Sigmoid colon (tissue), 7 donors: ENCODE data around the gene MAD2L2. TPM values are rescaled to one million over a fixed set of nuclear protein-coding genes. Genes with fewer than 3 reads are reported as not detected.
A peak's percentile ranks its signal among the peaks of the same experiment; 100 is the strongest.

Experiments
- DNase-seq: peaks from one replicate; pipeline ENCODE4 v3.0.0-alpha.2; 2019
- H3K27ac ChIP-seq, 4 donors: fragments of 200-600 bp; sonication (generic); one replicate each; pipeline ENCODE4 v1.5.1; 2016 to 2019; ENCODE audit warnings: mild to moderate bottlenecking in 1 of 4
- H3K27me3 ChIP-seq, 3 donors: fragments of 200-600 bp; sonication (generic); one replicate each; pipeline ENCODE4 v1.5.1; 2019; ENCODE audit warnings: mild to moderate bottlenecking in 1 of 3
- H3K36me3 ChIP-seq, 4 donors: fragments of 200-600 bp; sonication (generic); one replicate each; pipeline ENCODE4 v1.5.1; 2016 to 2019
- H3K4me1 ChIP-seq, 4 donors: fragments of 200-600 bp; sonication (generic); one replicate each; pipeline ENCODE4 v1.5.1; 2017 to 2019
- H3K4me3 ChIP-seq, 4 donors: fragments of 200-600 bp; sonication (generic); one replicate each; pipeline ENCODE4 v1.5.1; 2017 to 2019; ENCODE audit warnings: mild to moderate bottlenecking in 2 of 4, moderate library complexity in 1 of 4
- H3K9me3 ChIP-seq, 4 donors: fragments of 200-600 bp in 3 of 4; sonication (generic) in 3 of 4; one replicate each; pipeline versions ENCODE4 v1.5.1 to v1.6.1; 2013 to 2019
- EP300 ChIP-seq, 4 donors: sonication (generic); formaldehyde crosslinking; IDR thresholded peaks; one replicate each; pipeline ENCODE4 v1.6.1; 2017; ENCODE audit warnings: antibody characterized with exemption in 4 of 4
- POLR2A ChIP-seq, 2 donors: fragments of 450-650 bp; IDR thresholded peaks; one replicate each; pipeline ENCODE4 v1.6.1; 2016; ENCODE audit warnings: antibody characterized with exemption in 2 of 2, mild to moderate bottlenecking in 2 of 2, moderate library complexity in 2 of 2
- POLR2AphosphoS5 ChIP-seq, 4 donors: sonication (generic); formaldehyde crosslinking; IDR thresholded peaks; one replicate each; pipeline ENCODE4 v1.6.1; 2017; ENCODE audit warnings: antibody characterized with exemption in 4 of 4
- WGBS, 2 donors: extraction: QIAGEN DNeasy Blood & Tissue Kit; methylation state at CpG; one replicate each; pipeline ENCODE4 v1.1.7; 2013; 5-methylcytosine and 5-hydroxymethylcytosine counted together
- intact Hi-C: fragments of 100-400 bp; cut with DNase I; formaldehyde crosslinking; loops from one replicate; pipeline ENCODE4 v1.15.1; 2023
- polyA plus RNA-seq, 3 donors: library from polyadenylated mRNA; stranded (reverse); fragments of 200-250 nt; gene quantifications; one replicate each; pipeline ENCODE4 v1.2.3, GENCODE V29; 2013
- total RNA-seq, 4 donors: library from RNA; depleted of rRNA; stranded (reverse); fragments of >200 nt; gene quantifications; one replicate each; pipeline ENCODE4 v1.1.0, GENCODE V29; 2016
- TF ChIP-seq, protein P1 (sequence below), 4 experiments: fragments of 450-650 bp in 3 of 4; fragments of 200-600 bp in 1 of 4; IDR thresholded peaks; one replicate each; pipeline ENCODE4 v1.5.1; 2016 to 2019; ENCODE audit warnings: antibody characterized with exemption in 4 of 4, mild to moderate bottlenecking in 3 of 4, moderate library complexity in 2 of 4
- donor health status: healthy with polysubstance abuse.
- donor health status: Bipolar disorder and iron deficiency.
- donor health status: healthy.

MAD2L2 gene
- total RNA-seq (10 to 100 TPM; 28.2 to 57.9 (median 41.4) TPM), polyA plus RNA-seq (10 to 100 TPM in 2 of 3 donors, 1 to 10 TPM in 1; 8.8 to 26.4 (median 15.0) TPM)

- Histone ChIP-seq H3K27me3 (no peaks in the 10 kb centered on the region), H3K27ac (peak within 1 kb of the TSS; percentile 88 to 92 (median 88)), H3K9me3 (no peaks in the 10 kb centered on the region), H3K4me1 (peaks cover 0 to 16% (median 12%) of the 10 kb centered on the region in 4 donors), H3K4me3 (peak within 1 kb of the TSS; percentile 79 to 98 (median 94)), H3K36me3 (peaks cover 0 to 12% (median 7%) of the 10 kb centered on the region in 4 donors)
- intact Hi-C loops = loop anchor here (2.0 kb wide), 1 partner anchor 16 kb away; the partner anchor contains the start of gene FBXO6
- DNase-seq = peak; percentile 93
- TF ChIP-seq, protein P1, sequence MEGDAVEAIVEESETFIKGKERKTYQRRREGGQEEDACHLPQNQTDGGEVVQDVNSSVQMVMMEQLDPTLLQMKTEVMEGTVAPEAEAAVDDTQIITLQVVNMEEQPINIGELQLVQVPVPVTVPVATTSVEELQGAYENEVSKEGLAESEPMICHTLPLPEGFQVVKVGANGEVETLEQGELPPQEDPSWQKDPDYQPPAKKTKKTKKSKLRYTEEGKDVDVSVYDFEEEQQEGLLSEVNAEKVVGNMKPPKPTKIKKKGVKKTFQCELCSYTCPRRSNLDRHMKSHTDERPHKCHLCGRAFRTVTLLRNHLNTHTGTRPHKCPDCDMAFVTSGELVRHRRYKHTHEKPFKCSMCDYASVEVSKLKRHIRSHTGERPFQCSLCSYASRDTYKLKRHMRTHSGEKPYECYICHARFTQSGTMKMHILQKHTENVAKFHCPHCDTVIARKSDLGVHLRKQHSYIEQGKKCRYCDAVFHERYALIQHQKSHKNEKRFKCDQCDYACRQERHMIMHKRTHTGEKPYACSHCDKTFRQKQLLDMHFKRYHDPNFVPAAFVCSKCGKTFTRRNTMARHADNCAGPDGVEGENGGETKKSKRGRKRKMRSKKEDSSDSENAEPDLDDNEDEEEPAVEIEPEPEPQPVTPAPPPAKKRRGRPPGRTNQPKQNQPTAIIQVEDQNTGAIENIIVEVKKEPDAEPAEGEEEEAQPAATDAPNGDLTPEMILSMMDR (IDR thresholded peaks at IDR 0.05) = no peak
- TF ChIP-seq POLR2A (IDR thresholded peaks at IDR 0.05) (peak in 1 of 2 donors; percentile 16), POLR2AphosphoS5 (IDR thresholded peaks at IDR 0.05) (peak; percentile 75 to 89 (median 83)), EP300 (IDR thresholded peaks at IDR 0.05) (no peak)
- WGBS, 2 donors = 1% methylated on average over 71 of the region's 71 CpGs
These were observed at the start of gene MAD2L2 for GRCh38 chr1:11681071-11681771. MAD2L2 (minus strand) TSS chr1:11681148; CDS start chr1:11680601, 547 bp downstream.

DNA sequence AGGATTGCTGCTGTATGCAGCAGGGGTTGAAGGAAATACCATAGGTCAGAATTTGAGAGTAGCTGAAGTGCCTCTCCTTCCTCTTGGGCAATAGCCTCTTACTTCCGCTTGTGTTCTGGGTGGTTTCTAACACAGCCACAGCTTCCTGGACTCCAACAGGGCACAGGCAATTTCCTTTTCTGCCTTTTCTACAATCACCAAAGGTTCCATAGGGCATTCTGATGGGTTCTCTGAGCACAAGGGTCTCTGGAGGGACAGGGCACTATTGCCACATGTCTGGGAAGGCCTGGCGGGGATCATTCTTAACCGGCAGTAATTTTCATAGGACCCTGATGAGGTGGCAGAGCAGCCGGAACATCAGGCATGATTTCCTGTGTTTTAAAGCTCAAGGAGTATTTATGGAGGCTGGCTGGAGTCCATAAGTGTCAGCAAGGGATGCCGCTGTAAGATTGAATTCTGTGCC is 49.5 kb upstream of the MAD2L2 start:
- WGBS, 2 donors = 20 to 29% methylated on average over 5 of the region's 5 CpGs
- H3K27ac ChIP-seq = peak overlapping the region; percentile 84 to 85 (median 84)
- intact Hi-C loops = loop anchor here (10.0 kb wide), 1 partner anchor 456 kb away; the partner anchor contains the start of gene UBIAD1

GRCh38 chr1:11729498-11730428 is 48.8 kb upstream of the MAD2L2 start:
- no peak for DNase-seq
- intact Hi-C loops = loop anchor here (10.0 kb wide), 1 partner anchor 455 kb away; the partner anchor contains the start of gene UBIAD1
- H3K4me3 ChIP-seq = no peak overlapping the region
- peaks cover 0 to 34% (median 22%) of the 10 kb centered on the region in 4 donors for H3K4me1 ChIP-seq
- WGBS, 2 donors = 60 to 78% methylated on average over 26 of the region's 26 CpGs
- H3K27me3 ChIP-seq = no peaks in the 10 kb centered on the region
- no peaks in the 10 kb centered on the region for H3K9me3 ChIP-seq
- no peak overlapping the region for H3K27ac ChIP-seq
- TF ChIP-seq, protein P1 (IDR thresholded peaks at IDR 0.05) = no peak
- TF ChIP-seq EP300 (IDR thresholded peaks at IDR 0.05) = no peak
- no peak for TF ChIP-seq POLR2A (IDR thresholded peaks at IDR 0.05)
- TF ChIP-seq POLR2AphosphoS5 (IDR thresholded peaks at IDR 0.05) = no peak
- no peaks in the 10 kb centered on the region for H3K36me3 ChIP-seq

More for the DNA sequence above, 49.5 kb upstream of the MAD2L2 start:
- Histone ChIP-seq H3K36me3 (no peaks in the 10 kb centered on the region), H3K27me3 (no peaks in the 10 kb centered on the region), H3K4me3 (no peak overlapping the region), H3K4me1 (peaks cover 0 to 36% (median 24%) of the 10 kb centered on the region in 4 donors), H3K9me3 (no peaks in the 10 kb centered on the region)
- no peak for DNase-seq
- TF ChIP-seq, protein P1 (IDR thresholded peaks at IDR 0.05) = no peak
- peak in 1 of 4 donors; percentile 32 for TF ChIP-seq POLR2AphosphoS5 (IDR thresholded peaks at IDR 0.05)

GRCh38 chr1:11729155-11729497 is 48.2 kb upstream of the MAD2L2 start:
- H3K4me3 ChIP-seq = no peak overlapping the region
- WGBS, 2 donors = 93 to 95% methylated on average over 11 of the region's 11 CpGs
- H3K4me1 ChIP-seq = peaks cover 0 to 34% (median 22%) of the 10 kb centered on the region in 4 donors
- no peak for DNase-seq
- no peaks in the 10 kb centered on the region for H3K9me3 ChIP-seq
- intact Hi-C loops = no loop called here
- no peak overlapping the region for H3K27ac ChIP-seq
- no peak for TF ChIP-seq POLR2A (IDR thresholded peaks at IDR 0.05)
- no peak for TF ChIP-seq EP300 (IDR thresholded peaks at IDR 0.05)
- TF ChIP-seq, protein P1 (IDR thresholded peaks at IDR 0.05) = no peak
- TF ChIP-seq POLR2AphosphoS5 (IDR thresholded peaks at IDR 0.05) = no peak
- H3K36me3 ChIP-seq = no peaks in the 10 kb centered on the region
- H3K27me3 ChIP-seq = no peaks in the 10 kb centered on the region
